Stimulated activated CD8-positive, alpha-beta memory T cell treated with anti-CD3 and anti-CD28 coated beads, Interleukin-4, amount 100 ng/mL, for 24 hours (primary cell): Measurements from ENCODE around the gene ELOVL3.

Experiments used
- DNase-seq: peaks from one replicate; pipeline ENCODE4 v3.0.0-alpha.2; 2020; ENCODE audit warnings: low read depth

ELOVL3 gene

GRCh38 chr10:102254426-102254825 is 28.3 kb downstream of the ELOVL3 start:
- DNase-seq: no peak

GRCh38 chr10:102255404-102255803 is 29.3 kb downstream of the ELOVL3 start:
- DNase-seq: no peak

GRCh38 chr10:102261196-102261595 is 35.1 kb downstream of the ELOVL3 start:
- DNase-seq: no peak

- no peak for DNase-seq
These were observed 35.7 kb downstream of the ELOVL3 start for GRCh38 chr10:102261842-102262241.

- no peak for DNase-seq
These were observed 36.8 kb downstream of the ELOVL3 start for GRCh38 chr10:102262744-102263370.

GRCh38 chr10:102264371-102264770 is 38.3 kb downstream of the ELOVL3 start:
- DNase-seq: no peak

GRCh38 chr10:102266670-102267069 is 40.6 kb downstream of the ELOVL3 start:
- no peak for DNase-seq

GRCh38 chr10:102267748-102268147 is 41.6 kb downstream of the ELOVL3 start:
- DNase-seq: no peak

GRCh38 chr10:102268375-102268888 is 42.3 kb downstream of the ELOVL3 start:
- DNase-seq: no peak

GRCh38 chr10:102269017-102269416 is 42.9 kb downstream of the ELOVL3 start:
- no peak for DNase-seq

- DNase-seq: no peak
These were observed 48.0 kb downstream of the ELOVL3 start for GRCh38 chr10:102274062-102274461.

- DNase-seq: no peak
These were observed 49.2 kb downstream of the ELOVL3 start for GRCh38 chr10:102275343-102275742.

GRCh38 chr10:102279104-102279503 is 53.0 kb downstream of the ELOVL3 start:
- DNase-seq: no peak
